HG03175 (cell line): ENCODE results near the gene TREH.

Experiments
- ATAC-seq: cut with Tn5 transposase; IDR thresholded peaks from one replicate; pipeline ENCODE4 v1.9.1; 2021; ENCODE audit warnings: mild to moderate bottlenecking, moderate library complexity; ENCODE audit not compliant: unreplicated experiment

Gene TREH

DNA sequence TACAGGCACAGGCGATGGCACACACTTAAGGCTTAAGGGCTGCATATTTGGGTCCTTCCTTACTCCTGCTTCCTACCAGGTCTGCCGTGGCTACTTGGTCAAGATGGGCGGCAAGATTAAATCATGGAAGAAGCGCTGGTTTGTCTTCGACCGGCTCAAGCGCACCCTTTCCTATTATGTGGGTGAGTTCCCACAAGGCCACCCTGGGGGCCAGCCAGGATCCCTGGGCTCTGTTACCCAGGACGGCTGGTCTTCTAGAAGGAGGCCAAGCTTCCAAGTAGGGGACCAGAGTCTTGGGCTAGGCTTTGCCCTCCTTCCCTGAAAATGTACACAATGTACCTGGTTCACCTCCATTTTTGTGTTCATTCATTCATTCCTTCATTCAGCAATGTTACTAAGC is 29.1 kb downstream of the TREH start:
- no peak for ATAC-seq

DNA sequence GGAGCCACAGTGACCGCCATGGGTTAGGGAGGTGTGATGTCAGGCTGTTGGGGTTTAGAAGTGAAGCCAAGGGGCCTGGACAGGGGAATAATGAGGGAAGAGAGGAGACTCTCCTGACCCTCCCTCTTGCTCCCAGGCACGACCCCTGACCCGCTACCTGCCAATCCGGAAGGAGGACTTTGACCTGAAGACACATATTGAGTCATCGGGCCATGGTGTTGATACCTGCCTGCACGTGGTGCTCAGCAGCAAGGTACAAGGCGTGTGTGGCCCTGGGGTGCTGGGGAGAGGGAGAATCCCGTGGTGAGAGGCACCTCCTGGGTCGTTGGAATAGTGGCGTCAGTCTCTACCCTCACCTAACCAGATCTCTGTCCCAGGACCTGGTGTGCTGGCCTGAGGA is 29.5 kb downstream of the TREH start:
- ATAC-seq: no peak

DNA sequence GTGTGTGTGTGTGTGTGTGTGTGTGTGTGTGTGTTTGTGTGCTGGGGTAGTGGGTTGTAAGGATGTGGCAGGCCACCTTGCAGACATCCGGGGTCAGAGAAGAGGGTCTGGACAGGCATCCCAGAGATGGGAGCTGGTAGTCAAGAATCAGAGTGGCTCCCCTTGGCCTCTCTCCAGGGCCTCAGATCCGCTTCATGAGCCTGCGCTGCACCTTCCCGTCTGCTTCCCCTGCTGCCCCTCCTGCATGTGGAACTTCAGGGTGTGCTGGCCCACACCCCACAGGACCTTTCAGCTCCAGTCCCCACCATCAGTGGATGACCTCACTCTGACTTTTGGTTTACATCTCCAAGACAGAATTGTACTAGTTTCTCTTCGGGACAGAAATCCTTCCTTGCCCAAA is 31.2 kb downstream of the TREH start:
- no peak for ATAC-seq

DNA sequence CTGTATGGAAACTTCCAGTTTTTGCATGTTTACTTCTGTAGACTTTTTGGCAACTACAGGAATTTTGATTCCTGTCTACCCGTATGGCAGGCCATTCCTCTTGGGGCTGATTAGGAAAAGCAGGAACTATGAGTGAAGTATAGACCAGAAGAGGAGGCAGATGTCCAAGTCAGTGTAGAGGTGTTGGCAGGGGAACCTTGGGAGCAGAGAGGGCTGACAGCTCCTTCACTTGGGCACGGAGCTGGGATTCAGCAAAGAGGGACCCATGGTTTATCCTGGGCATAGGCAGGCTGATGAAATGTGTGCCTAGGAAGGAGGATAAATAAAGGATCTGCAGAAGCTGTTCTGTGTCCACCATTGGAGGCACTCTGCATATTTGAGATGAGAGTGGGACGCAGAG is 33.1 kb downstream of the TREH start:
- ATAC-seq: no peak

DNA sequence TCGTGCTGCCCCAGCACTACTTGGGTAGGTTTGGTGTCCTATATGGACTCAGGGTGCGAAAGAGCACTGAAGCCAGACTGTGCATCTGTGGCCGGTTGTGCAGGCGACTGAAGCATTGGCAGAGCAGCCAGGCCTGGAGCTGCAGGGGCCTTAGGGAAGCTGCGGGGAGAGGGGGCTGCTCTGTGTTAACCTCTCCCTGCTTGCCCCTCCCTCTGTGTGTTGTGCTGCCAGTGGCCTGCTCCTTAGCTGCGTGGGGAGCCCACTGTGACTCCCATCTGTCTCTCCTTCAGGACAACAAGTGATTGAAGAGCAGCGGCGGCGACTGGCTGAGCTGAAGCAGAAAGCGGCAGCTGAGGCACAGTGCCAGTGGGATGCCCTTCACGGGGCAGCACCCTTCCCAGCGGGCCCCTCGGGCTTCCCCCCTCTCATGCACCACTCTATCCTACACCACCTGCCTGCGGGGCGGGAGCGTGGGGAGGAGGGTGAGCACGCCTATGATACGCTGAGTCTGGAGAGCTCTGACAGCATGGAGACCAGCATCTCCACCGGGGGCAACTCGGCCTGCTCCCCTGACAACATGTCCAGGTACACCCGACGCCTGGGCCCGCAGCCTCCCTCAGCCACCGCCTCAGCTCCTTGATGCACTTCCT is 34.3 kb downstream of the TREH start:
- ATAC-seq: no peak

DNA sequence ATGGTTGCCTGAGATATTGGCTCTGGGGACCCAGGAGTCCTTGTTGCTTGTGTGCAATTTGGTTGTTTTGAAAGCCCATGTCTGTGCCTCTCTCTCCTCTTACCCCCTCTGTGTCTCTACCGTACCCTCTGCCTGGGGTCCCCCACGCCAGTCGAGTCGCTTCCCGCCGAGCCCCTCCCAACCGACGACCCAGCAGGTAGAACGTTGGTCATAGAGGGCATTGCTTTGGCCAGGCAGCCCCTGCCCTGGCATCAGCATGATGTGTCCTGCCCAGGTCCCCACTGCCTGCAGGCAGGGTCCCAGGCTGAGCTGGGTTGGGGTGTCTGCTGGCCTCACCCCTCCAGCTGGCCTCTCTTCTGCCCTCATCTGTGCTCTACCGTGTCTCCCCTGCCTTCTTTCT is 35.0 kb downstream of the TREH start:
- ATAC-seq: no peak

DNA sequence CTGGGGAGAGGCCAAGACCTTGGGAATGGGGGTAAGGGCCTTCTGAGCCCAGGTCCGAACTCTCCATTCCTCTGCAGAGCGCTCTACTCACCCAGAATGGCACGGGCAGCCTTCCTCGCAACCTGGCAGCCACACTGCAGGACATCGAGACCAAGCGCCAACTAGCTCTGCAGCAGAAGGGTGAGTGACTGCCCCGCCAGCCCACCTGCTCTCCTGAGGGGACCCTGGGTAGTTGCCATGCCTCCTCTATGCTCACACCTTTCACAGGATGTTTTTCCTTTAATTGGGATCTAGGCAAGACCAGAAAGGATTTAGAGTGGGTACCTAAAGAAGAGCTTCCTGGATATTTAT is 35.5 kb downstream of the TREH start:
- ATAC-seq: no peak

DNA sequence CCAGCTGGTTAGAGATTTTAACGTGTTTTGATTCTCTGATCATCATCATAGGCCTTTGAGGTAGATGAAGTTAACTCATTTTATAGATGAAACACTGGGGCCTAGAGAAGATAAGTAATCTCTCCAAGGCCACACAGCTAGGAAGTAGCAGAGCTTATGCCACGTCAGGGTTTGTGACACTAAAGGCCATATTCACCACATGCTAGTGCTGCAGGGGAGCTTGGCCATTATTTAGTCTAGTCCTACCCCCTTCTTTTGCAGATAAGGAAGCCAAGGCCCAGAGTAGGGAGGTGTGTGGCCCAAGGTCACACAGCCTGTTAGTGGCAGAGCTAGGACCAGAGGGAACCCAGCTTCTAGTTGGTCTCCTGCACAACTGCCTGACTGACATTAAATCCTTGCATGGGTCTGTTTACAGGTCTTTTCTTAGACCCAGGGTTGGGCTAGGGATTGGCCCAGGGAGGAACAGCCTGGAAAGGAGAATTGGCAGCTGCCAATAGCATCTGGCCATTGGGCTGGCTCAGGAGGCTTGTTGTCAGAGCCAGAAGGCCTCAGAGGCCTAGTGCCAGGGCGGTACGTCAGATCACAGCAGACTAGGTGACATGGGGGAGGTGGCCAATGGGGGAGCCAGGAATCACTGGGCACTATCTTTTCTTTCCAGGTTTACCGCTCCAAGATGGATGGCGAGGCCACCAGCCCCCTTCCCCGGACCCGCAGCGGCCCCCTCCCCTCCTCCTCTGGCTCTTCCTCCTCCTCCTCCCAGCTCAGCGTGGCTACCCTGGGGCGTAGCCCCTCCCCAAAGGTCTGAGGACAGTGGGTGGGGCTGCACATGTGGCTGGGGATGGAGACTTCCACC is 36.1 kb downstream of the TREH start:
- no peak for ATAC-seq

DNA sequence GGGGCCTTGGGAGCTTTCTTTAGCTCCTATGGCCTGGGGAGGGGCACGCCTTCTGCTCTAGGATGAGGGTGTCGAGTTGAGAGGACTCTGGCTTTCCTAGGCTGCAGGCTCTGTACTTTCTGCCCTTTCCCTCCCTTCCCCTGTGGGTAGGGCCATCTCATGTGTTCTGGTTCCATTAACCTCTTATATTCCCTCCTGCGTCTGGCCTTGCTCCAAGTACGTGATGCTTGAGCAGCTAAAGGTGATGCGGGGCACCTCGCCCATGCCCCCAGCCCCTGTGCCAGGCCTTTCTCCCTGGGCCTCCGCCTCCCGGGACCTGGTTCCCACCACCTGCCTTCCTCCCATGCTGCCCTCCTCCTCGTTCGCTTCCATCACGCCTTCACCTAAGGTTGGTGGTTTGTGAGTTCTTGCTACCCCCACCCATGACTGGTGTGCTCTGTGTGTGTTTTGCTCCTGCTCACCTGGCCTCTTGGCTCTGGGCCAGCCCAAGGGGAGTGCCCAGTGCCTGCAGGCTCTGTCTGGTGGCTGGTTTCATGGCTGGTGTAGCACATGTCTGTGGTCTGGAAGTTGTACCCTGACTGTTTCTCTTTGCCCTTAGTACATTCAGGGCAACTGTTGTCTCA is 37.9 kb downstream of the TREH start:
- no peak for ATAC-seq

DNA sequence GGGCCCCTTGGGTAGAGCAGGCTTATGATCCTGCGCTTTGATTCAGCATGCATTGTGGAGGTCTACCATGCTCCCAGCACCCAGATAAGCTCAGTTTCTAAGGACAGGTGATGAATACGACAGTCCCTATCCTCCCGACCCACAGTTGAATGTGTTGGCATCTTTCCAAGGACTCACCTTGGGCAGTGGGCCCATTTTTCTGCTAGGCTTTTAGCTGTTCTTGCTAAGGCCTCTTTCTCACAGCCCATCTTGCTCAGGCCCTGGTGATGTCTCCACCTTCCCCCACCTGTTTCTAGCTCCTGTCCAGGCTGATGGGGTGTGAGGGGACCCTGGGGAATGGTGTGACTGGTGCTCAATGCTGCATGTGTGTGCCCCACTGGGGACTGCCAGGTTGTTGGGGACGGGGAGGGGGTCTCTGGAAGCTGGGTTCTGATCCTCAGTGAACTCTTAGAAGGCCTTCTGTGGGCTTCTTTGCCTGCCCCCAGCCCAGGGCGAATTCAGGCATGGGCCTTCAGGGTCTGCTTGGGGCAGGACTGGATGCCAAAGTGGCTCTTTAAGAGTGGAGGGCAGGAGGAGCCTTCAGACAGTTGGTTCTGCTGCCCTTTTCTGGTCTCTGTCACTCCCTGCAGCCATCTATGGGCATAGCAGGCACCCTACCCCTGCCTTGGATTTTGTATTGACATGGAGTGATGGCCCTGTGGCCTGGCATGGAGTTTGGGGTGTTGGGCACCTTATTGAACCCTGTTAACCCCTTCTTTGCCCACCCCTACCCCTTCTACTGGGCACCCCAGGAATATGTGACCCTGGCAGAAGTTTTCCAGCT is 38.9 kb downstream of the TREH start:
- no peak for ATAC-seq

DNA sequence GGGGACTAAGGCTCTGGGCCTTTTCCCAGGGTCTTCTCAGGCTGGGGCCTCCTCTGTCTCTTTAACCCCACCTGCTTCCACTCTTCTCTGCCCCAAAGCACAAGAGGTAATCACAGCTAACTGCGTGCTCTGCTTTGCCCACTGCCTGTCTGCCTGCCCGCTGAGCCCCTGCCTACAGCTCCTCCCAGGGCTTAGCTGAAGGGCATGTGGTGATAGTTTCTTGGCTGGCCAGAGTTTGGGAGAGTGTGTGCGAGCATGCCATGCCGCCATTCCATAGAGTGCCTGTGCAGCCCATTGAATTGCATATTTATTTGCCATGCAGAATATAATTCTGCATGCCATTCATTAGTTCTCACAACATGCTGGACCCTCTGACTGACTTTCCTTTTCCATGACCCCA is 39.6 kb downstream of the TREH start:
- ATAC-seq: no peak

DNA sequence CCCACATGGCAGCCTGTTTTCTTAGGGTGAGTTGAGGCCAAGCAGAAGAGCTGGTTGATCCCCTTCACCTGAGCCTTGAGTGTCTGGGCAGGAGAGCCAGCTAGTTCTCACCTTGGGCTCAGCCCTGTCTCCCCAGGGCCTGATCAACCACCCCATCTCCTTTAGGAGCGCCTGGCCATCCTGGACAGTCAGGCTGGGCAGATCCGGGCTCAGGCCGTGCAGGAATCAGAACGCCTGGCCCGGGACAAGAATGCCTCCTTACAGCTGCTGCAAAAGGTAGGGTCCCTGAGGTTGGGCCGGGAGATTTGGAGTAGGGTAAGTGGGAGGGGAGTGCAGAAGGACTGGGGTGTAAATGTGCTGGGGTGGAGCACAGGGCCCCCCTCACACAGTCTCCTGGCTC is 40.7 kb downstream of the TREH start:
- ATAC-seq: no peak

DNA sequence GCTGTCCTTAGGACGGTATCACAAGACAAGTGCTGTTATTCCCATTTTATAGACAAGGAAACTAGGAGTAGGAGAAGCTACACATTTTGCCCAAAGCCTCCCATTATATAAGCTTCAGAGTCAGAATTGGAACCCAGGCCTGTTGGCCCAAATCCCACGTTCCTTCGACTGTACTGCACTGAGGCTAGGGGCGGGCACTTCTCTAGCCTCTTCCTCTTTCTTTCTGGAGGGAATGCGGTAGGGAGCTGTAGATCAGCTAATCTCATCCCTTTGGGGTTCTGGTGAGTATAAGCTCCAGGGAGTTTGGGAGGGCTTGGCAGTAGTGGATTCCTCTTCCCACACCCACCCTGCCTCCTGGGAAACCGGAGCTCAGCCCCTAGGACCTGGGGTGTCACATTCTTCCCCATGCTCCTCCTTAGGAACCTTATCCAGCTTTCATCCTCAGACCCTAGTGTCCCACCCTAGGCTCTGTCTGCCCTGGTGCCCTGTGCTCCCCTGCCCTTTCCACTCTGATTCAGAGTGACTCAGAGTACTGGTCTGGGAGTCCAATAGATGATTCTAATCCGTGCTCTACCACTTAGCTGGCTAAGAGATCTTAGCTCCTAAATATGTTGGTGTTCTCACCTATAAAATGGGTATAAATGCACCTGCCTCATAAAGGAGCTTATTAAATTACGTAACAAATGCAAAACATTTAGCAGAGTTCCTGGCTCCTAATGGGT is 42.7 kb downstream of the TREH start:
- no peak for ATAC-seq

DNA sequence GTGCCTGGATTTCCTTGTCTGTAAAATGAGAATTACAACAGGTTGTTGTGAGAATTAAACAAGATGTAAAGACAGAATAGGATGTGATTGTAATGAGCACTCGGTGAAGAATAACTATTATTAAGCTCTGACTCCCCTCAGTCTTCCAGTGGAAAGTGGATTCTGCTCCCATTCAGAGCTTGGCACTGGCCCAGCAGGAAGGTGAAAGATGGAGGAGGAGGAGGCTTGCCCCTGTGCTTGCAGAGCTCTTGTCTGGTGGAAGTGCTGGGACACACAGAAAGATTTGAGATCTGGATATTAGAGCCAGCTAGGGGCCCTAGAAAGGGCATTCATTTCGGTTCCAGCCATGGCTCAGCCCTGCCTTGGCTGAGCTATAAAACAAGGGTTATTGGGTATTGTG is 43.8 kb downstream of the TREH start:
- ATAC-seq: no peak

DNA sequence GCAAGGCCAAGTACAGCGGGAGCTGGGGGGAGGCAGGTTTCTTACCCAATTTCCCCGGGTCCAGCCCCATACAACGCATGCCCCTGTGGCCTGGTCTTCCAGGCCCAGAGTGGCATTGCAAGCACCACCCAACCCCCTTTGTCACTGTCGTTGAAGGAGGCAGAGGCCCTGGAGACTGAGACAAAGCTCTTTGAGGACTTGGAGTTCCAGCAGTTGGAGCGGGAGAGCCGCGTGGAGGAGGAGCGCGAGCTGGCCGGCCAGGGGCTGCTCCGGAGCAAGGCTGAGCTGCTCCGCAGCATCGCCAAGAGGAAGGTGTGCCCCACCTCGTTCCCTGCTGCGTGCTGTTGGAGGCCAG is 44.2 kb downstream of the TREH start:
- no peak for ATAC-seq

DNA sequence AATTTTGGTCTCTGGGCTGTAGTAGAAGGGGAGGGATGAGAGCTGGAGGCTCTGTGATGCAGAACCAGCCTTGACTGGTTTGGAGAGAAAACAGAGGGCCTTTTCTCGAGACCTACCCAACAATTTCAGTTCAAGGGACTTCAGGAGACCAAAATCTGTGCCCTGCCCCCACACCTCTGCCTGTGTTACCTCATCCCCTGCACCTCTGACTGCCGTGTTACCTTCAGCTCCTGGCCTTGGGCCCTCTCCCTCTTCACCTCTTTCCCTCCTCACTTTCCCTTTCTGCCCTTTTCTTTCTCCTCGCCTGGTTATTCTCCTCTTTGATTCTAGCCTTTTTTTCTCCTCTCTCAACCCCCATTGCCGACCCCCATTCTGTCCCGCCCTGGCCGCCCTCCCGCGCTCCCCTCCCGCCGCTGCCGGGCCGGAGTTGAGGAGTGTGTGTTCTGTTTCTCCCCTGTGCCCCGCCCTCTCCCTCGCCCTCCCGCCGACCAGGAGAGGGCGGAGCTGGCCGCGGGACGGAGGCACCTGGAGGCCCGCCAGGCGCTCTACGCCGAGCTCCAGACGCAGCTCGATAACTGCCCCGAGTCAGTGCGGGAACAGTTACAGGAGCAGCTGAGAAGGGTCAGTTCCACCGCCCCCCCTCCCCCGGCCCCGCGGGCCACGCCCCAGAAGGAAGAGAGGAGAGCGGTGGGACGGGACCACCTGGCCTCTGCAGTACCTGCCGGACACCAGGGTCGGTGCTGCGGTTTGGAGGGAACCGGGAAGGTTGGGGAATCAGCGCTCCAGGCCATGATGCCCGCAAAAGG is 44.8 kb downstream of the TREH start:
- no peak for ATAC-seq

DNA sequence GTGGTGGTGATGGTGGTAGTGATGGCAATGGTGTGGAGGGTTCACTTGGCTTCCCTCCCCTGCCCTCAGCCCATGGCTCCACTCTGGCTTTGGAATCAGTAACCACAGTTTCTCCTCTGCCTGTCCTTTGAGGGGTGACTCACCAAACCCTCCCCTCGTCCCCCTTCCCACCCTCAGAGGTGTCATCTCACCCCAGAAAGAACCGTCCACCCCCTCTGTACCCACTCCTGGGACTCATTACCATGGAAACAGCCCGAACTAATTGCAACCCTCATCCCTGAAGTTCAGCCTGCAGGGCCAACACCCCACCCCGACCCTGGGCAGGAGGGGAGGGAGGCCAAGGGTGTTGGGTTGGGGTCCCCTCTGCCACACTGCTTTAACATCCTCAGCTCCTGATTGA is 45.5 kb downstream of the TREH start:
- no peak for ATAC-seq

DNA sequence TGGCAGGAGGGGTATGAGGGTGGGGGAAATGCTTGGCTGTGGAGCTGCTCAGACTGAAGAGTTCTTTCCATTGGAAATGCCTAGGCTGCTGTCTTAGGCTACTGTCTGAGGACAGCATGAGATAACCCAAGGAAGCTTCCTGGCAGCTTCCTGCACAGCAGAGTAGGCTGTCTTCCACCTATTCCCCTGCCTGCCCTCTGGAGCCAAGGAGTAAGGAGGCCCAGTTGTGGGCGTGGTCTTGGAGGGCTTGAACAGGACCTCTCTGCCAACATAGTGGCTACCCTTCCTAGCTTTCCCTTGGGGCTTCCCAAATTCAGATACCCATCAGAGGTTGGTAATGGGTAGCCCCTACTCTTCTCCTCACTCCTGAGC is 46.1 kb downstream of the TREH start:
- no peak for ATAC-seq

DNA sequence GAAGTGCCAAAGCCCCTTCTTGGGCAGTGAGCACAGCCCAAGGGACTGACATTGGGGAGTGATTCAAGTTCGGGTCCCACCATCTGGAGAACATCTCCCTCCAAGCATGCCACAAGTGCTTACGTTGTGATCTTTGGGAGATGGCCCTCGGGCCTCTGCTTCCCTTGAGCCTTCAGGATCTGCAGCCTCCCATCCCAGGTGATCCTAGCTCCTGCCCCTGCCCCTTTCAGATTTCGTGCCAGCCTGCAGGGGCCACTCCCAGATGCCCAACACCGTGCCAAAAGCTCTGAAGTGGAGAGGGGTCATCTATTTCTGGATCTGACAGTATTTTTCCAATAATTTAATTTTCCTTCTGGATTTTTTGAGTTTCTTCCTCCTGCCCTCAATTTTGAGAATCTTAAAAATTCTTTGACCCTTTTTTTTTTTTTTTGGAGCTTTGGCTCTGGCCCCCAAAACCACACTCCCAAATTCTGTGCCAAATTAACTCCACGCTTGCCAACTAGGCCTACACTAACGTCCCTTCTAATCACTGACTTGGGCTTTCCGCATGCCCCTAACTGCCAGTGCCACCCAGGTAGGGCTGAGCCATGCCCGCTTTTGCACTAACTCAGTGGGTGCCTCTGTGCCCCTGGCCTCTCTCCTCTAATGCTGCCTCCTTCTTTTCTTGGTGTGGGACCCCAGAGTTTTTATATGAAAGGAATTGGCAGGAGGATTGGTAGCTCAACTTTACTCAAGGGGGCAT is 46.7 kb downstream of the TREH start:
- no peak for ATAC-seq
